ENCODE measurements around the gene MTCL1.

The MTCL1 gene

DNA sequence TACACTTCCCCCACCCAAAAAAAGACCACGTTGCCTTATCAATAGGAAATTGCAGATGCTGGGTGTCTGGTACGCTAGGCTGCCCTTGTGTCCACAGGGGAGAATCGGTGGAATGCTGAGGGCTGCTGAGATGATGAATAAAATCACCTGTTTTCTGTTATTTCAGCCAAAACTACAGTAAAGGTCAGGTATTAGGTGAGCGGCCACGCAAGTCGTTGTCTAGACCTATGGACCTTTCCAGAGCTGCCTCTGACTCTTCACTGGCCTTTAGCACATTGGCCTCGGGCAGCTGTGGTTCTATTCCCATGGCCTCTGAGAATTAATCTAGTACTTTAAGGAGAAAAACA is 89.6 kb downstream of the MTCL1 start:
- no peak for DNase-seq

DNA sequence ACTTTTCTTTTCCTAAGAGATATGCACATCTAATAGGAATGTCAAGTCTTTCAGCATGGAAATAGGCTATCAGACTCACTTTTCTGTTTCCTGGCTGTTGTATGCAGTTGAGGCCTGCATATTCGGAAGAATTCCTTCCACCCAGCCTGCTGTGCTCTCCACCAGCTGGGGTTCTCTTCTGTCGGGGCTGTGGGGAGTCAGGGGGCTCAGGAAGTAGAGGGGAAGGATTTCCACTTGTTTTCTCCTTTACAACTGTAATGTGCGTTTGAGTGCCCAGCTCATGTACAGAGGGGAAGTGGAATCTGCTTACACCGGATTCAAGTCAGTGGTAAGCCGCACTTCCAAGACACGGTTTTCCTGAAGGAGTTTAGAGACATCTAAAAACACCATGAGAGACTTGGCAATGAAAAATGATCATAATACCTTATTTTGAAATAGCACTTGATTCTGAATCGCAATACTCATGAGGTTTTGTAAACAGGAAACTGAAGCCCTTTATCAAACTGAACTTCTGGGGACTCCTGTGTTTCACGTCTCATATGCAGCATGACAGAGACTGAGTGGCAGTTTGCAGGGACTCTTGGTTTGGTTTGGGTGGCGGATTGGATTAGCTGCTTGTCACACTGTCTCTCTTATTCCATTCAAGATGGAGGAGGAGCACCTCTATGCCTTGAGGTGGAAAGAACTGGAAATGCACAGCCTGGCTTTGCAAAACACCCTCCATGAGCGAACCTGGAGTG is 90.4 kb downstream of the MTCL1 start:
- DNase-seq = no peak

DNA sequence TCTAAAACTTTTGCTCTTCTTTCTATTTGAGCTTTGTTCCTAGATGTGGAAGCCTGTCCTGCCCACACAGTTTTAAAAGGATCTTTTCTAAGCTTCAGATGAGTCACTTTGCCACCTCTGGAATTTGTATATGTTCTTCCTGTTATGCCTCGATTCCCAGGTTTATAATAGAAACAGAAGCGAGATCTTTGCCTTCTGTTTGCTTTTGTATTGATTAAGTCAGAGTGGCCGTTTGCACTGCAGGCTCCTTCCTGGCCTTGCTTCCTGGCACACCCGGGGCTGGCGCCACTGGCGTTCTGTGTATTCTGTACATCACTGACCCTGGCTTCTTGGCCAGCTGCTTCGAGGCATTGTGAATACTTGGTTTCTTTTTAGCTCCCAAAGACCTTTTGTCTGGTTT is 91.8 kb downstream of the MTCL1 start:
- DNase-seq = no peak

DNA sequence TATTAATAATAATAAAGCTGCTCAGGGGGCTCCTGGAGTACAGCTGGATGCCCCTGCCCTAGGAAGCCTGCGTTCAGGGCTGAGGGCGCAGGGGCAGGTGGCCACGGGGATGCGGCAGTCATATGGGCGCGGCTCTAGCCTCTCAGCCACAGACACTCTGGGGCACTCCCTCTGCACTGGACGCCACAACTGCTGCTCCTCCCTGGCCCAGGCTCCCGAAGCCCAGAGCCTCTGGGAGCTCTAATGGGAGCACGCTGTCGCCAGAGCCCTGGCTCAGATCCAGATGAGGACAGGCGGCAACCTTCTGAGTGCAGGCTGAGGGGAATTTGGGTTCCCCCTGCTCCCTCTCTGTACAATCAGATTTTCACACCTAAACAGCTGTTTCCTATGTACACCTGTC is 93.6 kb downstream of the MTCL1 start:
- DNase-seq = no peak

DNA sequence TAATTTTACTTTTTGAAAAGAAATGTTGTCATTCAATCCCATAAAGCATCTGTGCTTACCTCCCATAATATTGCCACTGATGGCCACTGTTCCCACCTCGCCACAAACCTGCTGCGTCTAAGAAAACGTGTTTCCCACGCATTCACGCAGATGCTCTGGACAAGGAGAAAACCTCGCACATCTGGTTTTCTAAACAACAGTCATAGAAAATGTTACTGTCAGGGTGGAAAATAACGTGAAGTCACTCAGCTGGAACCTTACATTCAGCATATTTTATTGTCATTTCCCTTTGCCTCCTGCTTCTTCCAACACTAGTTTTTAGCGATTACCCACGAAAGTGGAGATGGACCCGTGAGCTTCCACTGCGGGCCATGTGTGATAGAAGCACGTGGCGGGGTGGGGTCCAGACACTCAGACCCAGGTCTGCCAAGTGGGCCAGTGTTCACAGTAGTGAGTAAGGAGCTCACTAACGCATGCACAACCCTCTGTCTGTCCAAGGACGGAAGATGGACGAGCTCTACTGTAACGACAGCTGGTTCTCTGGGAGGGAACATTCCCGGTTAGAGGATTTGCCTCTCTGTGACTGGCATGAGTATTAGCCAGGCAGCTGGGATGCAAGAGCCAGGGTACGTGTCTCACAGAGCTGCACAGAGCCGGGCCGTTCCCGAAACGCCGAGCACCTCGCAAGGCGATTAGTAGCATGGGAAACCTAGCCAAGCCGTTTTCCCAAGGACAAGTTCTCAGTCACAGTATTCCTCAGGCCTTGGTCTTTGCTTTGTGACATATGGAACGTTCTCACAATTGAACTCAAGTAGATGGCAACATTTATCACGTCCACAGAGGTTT is 94.5 kb downstream of the MTCL1 start:
- no peak for DNase-seq

DNA sequence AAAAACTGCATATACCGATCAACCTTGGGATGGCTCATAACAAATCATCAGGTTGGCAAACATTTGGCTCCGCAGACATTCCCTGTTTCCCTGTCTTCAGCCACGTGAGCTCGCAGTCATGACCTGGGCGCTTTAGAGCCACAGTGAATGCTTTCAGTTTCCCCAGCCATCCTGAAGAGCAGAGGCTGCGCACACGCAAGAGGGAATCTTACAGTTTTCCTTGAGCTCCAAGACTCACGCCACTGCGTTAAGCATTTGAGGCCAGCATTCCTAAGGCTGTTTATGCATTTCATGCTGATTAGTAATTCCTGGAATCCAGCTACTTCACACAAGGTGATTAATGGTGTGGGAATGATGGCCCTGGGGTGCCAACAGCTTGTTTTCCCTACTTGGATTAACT is 95.1 kb downstream of the MTCL1 start:
- DNase-seq = no peak

DNA sequence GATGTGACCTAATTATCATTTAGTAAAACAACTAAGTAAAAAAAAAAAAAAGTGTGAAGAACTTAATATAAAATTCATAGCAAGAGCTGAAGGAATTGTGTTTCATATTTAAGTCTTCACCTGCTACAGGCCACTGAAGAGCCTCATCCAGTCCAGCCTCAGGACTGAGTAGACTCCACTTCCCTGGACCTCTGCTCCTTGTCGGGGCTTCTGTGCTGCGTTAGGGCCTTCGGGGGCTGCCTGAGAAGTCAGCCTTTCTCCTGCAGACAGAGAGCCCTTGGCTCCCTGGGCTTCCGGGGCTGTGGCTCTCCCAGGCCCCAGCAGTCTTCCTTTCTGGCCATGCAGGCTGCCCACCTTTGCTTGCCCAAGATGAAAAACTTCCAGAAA is 95.5 kb downstream of the MTCL1 start:
- DNase-seq = no peak

DNA sequence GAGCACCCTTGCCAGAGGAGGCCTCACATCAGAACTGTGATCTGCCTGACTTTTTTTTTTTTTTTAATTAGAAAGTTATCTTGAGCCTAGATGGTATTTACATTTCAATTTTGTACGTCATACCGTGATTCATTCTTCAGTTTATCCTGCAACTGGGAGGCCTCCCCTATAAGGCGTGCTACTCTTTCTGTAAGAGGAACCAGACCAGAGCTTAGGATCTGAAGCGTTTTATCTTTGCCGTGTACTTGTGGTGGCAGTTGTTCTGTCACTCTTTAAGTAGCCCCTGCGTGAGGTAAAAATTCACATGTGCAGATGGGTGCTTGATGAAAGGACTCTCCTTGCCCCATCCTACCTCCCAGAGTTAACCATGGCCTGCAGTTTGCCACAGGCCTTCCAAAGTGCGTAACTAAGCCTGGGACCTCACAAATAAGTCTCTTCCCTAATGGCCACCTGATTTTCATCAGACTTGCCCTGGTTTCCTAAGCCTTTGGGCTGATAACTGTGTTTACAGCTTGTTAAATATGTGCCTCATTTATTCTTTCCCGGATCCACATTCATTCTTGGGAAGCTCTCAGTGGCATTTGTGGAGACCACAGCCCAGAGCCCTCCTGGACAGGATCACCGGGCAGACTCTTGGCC is 96.0 kb downstream of the MTCL1 start:
- no peak for DNase-seq

DNA sequence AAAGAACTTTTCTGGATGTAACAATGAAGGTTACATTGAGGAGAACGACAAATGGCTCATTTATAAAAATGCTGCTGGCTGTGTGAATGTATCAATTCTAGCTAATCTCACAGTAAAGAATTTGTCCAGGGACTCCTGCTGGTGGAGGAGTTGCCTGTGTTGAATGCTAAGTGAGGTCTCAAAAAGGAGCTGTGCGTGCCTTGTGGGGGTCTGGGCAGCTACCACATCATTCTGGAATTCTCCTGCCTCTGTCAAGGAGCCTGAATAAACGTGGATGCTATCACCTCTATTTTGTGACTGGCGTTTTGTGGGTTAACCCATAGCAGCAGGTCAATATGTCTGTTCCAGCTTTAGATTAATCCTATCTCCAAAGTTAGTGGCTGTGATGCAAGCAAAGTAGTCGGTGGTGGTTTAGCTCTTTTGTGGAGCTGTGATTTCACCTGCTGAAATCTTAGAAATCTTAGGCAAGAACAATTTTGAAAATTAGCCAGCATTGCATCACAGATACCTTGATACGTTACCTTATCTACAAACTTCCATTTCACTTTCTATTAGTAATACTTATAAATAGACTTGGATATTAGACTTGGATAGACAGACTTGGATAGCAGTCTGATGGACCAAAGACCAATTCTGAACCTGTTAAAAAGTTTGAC is 96.8 kb downstream of the MTCL1 start:
- no peak for DNase-seq

DNA sequence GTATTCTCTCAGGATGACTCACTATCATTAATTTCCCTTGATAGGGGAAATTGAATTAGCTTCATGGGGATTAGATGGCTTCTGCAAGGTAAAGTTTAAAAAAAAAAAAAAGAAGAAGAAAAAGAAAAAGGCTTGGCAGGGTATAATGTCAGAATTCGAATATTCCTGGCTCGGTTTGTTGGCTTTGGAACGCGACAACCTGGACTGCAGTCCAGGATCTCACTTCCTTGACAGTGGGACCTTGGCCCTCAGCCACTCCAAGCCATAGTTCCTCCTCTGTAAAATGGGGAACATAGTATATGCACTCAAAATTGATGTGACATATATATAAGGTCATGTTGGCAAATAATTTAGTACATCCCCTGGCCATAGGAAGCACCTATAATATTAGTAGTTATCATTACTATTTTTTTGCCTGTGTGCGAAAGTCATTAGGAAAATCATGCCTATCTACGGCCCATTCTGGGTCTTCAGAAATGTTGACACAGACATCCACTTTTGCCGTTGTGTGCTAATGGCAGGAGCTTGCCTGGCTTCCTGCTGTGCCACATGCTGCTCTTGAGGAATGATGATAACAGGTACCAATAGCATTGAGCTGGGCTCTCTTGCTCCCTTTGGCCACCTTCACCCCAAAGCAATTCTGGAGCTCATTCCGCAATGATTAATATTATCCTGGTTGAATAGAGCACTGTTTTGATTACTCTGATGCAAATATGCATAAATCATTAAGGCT is 97.9 kb downstream of the MTCL1 start:
- DNase-seq = no peak

DNA sequence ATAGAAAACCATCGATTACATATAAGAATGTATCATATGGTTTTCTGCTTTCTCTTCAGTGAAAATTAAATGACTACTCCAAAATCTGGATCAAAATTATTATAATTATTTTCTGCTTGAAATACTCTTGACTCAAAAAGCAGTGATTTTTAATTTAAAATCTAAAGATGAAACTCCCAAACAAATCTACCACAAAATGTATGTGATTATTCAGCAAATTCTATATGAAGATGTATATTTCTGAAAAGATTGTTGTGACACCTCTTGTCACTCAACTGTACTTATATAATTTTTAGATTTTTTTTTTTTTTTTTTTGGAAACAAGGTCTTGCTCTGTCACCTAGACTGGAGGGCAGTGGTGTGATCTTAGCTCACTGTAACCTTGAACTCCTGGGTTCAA is 98.6 kb downstream of the MTCL1 start:
- DNase-seq = no peak

DNA sequence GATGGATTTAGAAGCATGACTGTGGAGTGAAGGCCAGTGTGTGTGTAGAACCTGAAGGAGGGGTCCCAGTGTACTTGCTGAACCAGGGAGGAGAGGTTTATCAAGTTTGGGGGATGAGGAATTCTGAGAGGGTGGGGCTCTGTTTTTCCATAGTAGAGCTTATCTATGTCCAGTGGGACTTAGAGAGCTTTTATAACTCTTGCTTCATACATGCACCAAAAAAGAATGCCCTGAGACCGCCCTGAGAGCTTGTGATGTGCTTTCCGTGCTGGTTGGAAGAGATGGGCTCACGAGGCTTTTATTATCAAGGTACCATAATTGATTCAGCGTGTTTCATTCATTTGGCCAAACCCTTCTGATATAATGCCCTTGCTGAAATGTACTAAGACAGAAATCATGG is 100.2 kb downstream of the MTCL1 start:
- no peak for DNase-seq

DNA sequence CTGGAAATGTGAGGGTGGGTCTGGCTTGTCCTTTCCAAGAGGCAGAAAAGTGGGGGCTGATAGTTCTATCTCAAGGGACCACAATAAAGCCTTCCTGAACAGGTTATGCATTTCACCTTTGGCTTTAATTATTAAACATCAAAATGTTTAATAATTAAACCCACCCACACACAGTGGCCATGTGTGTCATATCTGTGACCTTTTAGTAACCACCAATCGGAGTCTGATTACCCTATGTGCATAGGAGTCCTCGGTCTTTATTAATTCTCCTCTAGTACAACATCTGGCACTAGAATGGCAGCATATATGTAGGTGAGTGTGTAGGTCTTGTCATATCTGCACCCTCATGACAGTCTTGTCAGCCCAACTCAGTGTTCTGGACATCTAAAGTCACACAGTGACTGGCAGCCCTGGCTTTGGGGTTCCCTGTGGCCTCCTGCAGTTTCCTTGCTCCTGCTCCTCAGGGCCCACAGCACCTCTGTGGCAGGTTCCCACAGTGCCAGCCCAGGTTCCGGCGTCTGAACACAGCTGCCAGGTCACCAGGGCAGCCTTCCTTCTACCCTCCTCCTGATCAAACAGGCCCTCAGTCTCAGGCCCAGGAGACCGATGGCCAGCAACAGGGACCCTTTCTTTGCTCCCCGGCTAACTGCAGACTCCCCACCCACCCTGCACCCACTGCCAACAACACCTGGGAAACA is 100.9 kb downstream of the MTCL1 start:
- DNase-seq = no peak

DNA sequence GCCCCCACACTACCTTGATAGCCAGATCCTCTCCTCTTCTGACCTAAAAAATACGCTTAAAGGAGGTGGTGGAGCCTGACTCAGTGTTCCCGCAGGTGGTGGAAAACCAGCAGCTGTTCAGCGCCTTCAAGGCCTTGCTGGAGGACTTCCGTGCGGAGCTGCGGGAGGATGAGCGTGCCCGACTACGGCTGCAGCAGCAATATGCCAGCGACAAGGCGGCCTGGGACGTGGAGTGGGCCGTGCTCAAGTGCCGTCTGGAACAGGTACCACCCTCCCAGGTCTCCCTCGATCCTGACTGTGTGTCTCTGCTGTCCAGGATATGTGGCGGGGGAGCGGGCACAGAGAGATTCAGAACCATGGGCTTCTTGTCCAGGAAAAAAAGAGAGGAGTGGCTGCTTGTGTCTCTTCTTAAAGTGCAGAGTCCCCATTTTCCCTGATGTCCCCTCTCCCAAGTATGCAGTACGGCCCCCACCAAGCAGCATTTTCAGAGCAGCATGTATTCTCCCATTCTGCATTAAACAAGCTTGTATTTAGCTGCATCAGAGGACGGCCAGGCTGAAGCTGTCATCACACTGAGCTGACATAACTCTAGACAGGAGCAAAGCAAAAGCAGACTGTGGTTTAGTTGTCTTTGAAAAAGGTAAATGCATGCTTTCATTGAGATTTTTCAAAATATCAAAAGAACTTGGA is 101.6 kb downstream of the MTCL1 start:
- DNase-seq = no peak

DNA sequence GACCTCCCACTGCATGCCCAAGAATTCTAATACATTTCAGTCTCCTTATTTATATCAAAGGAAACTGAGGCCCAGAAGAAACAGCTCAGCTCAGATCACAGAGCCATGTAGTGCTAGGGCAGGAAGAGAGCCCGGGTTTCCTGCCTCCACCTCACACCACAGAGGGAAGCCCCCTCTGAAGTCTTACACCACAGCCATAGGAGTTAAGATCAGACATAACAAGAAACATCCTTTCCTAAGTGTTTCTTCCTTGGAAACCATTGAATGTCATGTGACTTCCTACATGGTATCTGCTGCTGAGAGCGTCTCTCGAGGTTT is 102.1 kb downstream of the MTCL1 start:
- no peak for DNase-seq

DNA sequence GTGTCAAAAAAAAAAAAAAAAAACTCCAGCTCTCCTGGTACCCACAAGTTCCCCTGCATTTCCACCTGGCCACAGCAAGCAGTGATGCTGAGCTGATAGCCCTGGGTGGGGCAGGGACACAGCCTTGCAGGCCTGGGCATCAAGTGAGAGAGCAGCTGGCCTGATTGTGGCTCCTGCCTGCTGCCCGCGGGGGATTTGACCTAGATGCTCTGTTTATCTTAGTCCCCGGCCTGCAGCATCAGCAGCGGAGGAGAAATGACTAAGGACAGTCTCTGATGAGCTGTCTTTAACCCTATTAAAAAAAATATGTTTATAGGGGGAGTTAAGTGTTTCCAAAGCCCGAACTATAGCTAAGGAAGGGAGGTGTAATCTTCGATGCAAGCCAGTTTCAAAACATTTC is 102.6 kb downstream of the MTCL1 start:
- DNase-seq = no peak

DNA sequence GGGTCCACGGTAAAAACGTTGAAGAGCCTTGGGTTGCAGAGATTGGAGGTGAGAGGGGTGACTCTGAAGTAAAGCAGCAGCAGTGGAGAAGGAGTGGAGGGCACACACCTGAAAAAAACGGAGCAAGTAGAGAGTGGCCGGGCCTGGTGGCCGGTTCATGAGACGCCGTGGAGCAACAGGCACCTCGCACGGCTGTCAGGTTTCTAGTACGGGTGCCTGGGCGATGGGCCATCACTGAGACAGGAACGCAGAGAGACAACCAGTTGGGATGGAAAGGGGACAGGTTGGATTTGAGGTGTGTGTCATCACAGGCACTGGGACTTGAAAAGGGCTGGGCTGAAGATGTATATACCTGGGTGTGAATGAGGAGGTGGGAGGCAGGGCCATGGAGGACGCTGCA is 104.2 kb downstream of the MTCL1 start:
- DNase-seq = no peak

DNA sequence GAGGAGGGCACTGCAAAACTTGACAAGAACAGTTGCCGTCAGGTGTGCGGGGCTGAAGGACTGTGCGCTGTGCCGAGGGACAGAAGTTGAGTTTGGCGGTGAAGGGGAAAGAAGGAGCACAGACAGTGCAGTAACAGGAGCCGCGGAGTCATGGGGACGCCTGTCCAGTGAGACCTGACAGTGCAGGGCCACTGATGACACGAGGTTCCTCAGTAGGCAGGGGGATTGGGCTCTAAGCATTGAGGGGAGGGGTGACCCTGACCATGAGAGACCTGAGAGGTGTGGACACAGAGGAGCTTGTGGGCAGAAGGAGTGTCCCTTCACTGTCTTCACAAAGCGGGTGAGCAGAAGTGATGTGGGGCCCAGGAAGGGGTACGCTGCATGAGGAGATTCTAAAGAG is 104.8 kb downstream of the MTCL1 start:
- no peak for DNase-seq

DNA sequence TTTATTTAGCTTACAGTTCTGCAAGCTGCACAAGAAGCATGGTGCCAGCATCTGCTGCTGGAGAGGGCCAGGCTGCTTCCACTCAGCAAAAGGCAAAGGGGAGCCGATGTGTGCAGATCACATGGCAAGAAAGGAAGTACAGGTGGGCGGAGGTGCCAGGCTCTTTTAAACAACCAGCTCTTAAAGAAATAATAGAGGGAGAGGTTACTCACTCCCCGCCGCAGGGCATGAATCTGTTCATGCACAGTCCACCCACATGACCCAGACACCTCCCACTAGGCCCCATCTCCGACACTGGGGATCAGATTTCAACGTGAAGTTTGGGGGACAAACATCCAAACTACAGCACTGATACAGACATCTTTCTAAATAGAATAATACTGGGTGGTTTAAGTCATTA is 105.8 kb downstream of the MTCL1 start:
- DNase-seq = no peak

DNA sequence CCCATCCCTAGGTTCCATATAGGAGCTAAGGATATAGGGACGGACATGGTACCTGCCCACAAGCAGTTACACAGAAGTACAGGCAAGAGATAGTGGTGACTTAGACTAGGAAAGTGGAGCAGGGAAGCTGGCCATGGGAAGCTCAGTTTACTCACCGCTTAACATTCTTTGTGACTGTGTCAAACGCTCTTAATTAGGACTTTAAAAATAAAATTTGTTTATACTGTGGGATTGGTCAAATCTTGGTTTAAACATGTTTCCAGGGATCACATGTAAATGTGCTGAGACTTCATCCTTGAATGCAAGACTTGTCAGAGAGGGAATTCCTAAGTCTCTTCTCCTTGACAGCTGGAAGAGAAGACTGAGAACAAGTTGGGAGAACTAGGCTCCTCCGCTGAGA is 107.3 kb downstream of the MTCL1 start:
- DNase-seq = no peak

DNA sequence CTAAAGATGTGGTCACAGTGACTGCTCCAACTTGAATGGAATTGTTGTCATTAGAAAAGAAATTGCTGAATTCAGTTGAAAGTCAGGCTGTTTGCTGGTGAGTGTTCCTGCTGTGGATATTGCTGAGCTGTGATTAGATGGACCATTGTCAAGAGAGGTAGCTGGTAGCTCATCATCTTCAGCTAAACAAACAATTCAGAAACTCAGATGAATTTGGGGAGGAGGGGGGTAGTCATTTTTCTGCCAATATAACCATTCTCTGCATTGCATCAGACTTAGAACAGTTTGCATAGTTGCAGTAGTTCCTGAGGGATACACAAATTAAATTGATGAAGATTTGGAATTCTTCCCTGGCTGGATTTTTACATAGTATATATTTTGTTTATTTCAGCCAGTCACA is 108.3 kb downstream of the MTCL1 start:
- no peak for DNase-seq

DNA sequence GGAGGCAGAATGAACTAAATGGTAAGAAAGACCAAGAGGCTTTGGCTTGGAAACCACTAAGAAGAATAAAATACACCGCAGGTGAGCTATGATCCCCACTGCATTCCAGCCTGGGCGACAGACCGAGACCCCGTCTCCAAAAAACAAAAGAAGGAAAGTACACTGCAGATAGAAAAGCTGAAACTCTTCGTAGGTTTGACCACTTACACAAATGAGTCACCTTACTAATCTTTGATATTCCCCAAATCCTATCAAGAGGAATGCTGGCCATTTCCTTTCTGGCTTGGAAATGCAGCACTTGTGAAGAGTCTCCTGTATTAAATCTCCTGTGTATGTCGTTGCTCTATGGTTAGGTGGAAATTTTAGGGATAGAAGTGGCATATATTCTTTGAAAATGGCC is 108.8 kb downstream of the MTCL1 start:
- DNase-seq = no peak
